ENCODE data around the gene TMPRSS3. TPM values are rescaled to one million over a fixed set of nuclear protein-coding genes. Genes with fewer than 3 reads are reported as not detected.

Gene TMPRSS3
- total RNA-seq: 0.12 and 0.22 TPM in 2 replicates
- total RNA-seq (2013): 0.05 TPM
- 0.07 and 0.10 TPM in 2 replicates for polyA plus RNA-seq
- 0.07 TPM in 1 of 2 replicates, not detected in the other for polyA minus RNA-seq

DNA sequence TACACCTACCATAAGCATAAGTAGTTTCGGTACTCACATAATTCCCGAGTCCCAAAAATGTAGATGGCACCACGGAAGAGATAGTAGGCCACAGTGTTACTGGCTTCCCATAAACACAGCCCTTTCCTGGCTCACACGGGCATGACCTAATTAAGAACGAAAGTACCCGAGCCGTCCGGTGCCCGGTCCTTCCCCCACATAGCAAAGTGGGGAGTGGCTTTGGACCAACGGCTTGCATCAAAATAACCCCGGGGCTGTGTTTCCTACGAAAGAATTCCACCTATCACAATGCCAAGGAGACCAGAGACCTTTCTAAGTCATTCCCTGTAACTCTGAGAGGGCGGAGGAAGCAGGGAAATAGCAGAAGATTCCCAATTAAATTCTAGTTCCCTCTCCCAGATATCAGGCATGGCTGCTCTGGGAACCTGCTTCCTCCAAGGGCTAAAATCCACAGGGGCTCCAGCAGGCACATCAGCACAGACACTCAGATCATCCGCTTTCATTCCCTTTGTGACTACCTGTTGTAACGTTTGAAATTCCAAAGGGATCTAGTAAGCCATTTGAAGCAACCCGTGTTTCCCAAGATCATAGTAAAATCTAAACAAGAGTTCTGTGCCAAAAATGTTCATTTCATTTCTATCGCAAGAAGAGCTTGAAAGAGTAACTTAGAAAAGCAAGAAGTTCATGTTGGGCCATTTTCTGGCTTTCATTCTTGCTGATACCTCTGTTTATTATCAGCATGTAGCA lies at the start of gene TMPRSS3:
TSS of gene TMPRSS3 (minus strand) at position 148 of the 747 bp plus-strand sequence. CDS start 635 bp downstream, outside the sequence.
- no peak within 1 kb of the TSS for H3K9ac ChIP-seq (ENCODE audit: low read length)
- no peak within 1 kb of the TSS for H3K27ac ChIP-seq (ENCODE audit: low read length in 2 of 2)
- no peak for TF ChIP-seq CTCF (IDR thresholded peaks at IDR 0.05)
- no peak for TF ChIP-seq EZH2 (IDR thresholded peaks at IDR 0.05; ENCODE audit: borderline replicate concordance, insufficient read depth, low read depth, low read length, poor library complexity, severe bottlenecking)
- H3K4me1 Mint-ChIP-seq: peaks cover 37% of the 10 kb centered on the region
- H4K20me1 ChIP-seq (ENCODE audit: control insufficient read depth, insufficient read depth, low read length, poor library complexity, severe bottlenecking): no peaks in the 10 kb centered on the region
- H2AFZ ChIP-seq (ENCODE audit: insufficient read depth, low read depth, low read length, poor library complexity, severe bottlenecking): no peak within 1 kb of the TSS
- H3K4me3 ChIP-seq (ENCODE audit: control extremely low read depth in 1 of 5, extremely low read depth in 1 of 5, insufficient read depth in 1 of 5, low read depth in 2 of 5, low read length in 4 of 5): no peak within 1 kb of the TSS
- POLR2A ChIA-PET: interaction anchor here (0.6 kb wide), 1 partner anchor 80 kb away, joined by 5 read pairs; no protein-coding TSS in a partner anchor
- 91% methylated on average over 15 of the region's 17 CpGs for WGBS (ENCODE audit: insufficient coverage)
- no peak within 1 kb of the TSS for H3K4me2 ChIP-seq (replicated peaks; ENCODE audit: low read depth, low read length, poor library complexity, severe bottlenecking)
- DNase-seq: no peak
- H3K36me3 ChIP-seq (replicated peaks in 1 of 2; ENCODE audit: control extremely low read depth in 1 of 2, control insufficient read depth in 1 of 2, extremely low read depth in 1 of 2, insufficient read depth in 2 of 2, low read length in 1 of 2): no peaks in the 10 kb centered on the region
- CTCF ChIA-PET: no interaction called here
- no peaks in the 10 kb centered on the region for H3K79me2 ChIP-seq (ENCODE audit: control insufficient read depth, insufficient read depth, low read length)
- intact Hi-C loops (cut with micrococcal nuclease): loop anchor here (5.0 kb wide), 1 partner anchor 66 kb away; no protein-coding TSS in a partner anchor
- H3K4me3 Mint-ChIP-seq: no peak within 1 kb of the TSS
- H3K4me1 ChIP-seq (ENCODE audit: control insufficient read depth in 2 of 2, insufficient read depth in 2 of 2, low read length in 2 of 2): peaks cover 9 to 18% of the 10 kb centered on the region in 2 donors
- H3K27me3 Mint-ChIP-seq: peaks cover 10% of the 10 kb centered on the region
- H3K27ac Mint-ChIP-seq: peak within 1 kb of the TSS; percentile 37
- peaks cover 0 to 1% (median 0%) of the 10 kb centered on the region in 3 donors for H3K9me3 ChIP-seq (ENCODE audit: control extremely low read depth in 1 of 3, control insufficient read depth in 2 of 3, insufficient read depth in 1 of 3, low read length in 2 of 3)
- ATAC-seq (ENCODE audit: low read depth): no peak
- no peaks in the 10 kb centered on the region for H3K9me3 Mint-ChIP-seq (ENCODE audit: insufficient read depth)
- H3K27me3 ChIP-seq (replicated peaks in 1 of 4; ENCODE audit: control extremely low read depth in 1 of 4, control insufficient read depth in 3 of 4, insufficient read depth in 4 of 4, low read length in 3 of 4): peaks cover 0 to 2% (median 0%) of the 10 kb centered on the region in 4 experiments

DNA sequence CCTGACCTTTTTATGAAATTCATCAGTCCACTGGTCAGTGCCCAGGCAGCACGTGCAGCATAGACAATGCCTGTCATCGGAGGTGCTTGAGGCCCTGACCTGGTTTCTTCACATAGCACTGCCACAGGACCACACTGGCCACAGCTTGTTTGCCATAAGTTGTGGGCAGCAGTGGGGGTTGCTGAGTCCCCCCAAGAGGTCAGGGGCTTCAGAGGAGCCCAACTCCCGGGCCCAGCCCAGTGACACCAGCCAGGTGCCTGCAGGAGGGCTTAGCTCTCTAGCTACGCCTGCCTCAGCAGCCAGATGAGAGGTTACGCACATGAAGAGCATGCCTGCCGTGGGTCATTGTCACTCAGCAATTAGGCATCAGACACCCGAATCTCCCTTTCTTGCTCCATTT lies 49.5 kb upstream of the TMPRSS3 start:
- Histone ChIP-seq H3K9me3 (ENCODE audit: control extremely low read depth in 1 of 3, control insufficient read depth in 2 of 3, insufficient read depth in 1 of 3, low read length in 2 of 3) (no peaks in the 10 kb centered on the region), H3K4me3 (ENCODE audit: control extremely low read depth in 1 of 5, extremely low read depth in 1 of 5, insufficient read depth in 1 of 5, low read depth in 2 of 5, low read length in 4 of 5) (no peak overlapping the region), H4K20me1 (ENCODE audit: control insufficient read depth, insufficient read depth, low read length, poor library complexity, severe bottlenecking) (no peaks in the 10 kb centered on the region), H2AFZ (ENCODE audit: insufficient read depth, low read depth, low read length, poor library complexity, severe bottlenecking) (no peak overlapping the region), H3K4me2 (replicated peaks; ENCODE audit: low read depth, low read length, poor library complexity, severe bottlenecking) (no peak overlapping the region), H3K27ac (ENCODE audit: low read length in 2 of 2) (no peak overlapping the region), H3K9ac (ENCODE audit: low read length) (no peak overlapping the region), H3K4me1 (ENCODE audit: control insufficient read depth in 2 of 2, insufficient read depth in 2 of 2, low read length in 2 of 2) (peaks cover 0 to 6% of the 10 kb centered on the region in 2 donors), H3K79me2 (ENCODE audit: control insufficient read depth, insufficient read depth, low read length) (no peaks in the 10 kb centered on the region), H3K36me3 (replicated peaks in 1 of 2; ENCODE audit: control extremely low read depth in 1 of 2, control insufficient read depth in 1 of 2, extremely low read depth in 1 of 2, insufficient read depth in 2 of 2, low read length in 1 of 2) (no peaks in the 10 kb centered on the region), H3K27me3 (replicated peaks in 1 of 4; ENCODE audit: control extremely low read depth in 1 of 4, control insufficient read depth in 3 of 4, insufficient read depth in 4 of 4, low read length in 3 of 4) (peaks cover 0 to 11% (median 0%) of the 10 kb centered on the region in 4 experiments)
- no peak overlapping the region for H3K27ac Mint-ChIP-seq
- DNase-seq (no peak), ATAC-seq (ENCODE audit: low read depth) (no peak)
- 90% methylated on average over 7 of the region's 7 CpGs for WGBS (ENCODE audit: insufficient coverage)
- peaks cover 10% of the 10 kb centered on the region for H3K4me1 Mint-ChIP-seq
- peaks cover 8% of the 10 kb centered on the region for H3K27me3 Mint-ChIP-seq
- H3K9me3 Mint-ChIP-seq (ENCODE audit: insufficient read depth): no peaks in the 10 kb centered on the region
- intact Hi-C loops (cut with micrococcal nuclease): no loop called here
- POLR2A ChIA-PET: no interaction called here
- TF ChIP-seq CTCF (IDR thresholded peaks at IDR 0.05): no peak
- TF ChIP-seq EZH2 (IDR thresholded peaks at IDR 0.05; ENCODE audit: borderline replicate concordance, insufficient read depth, low read depth, low read length, poor library complexity, severe bottlenecking): no peak
- H3K4me3 Mint-ChIP-seq: no peak overlapping the region
- CTCF ChIA-PET: no interaction called here

All from B cell (primary cell).